ENCODE results near the gene DNAJC19.

DNAJC19 gene

GRCh38 chr3:180989291-180990163 lies at the start of gene DNAJC19:
Gene DNAJC19 (minus strand): TSS chr3:180989736. CDS start chr3:180989602, 134 bp downstream.
- intact Hi-C loops (cut with DNase I; ENCODE audit: low total_unique reads), result loop anchor here (5.0 kb wide), 1 partner anchor 77 kb away; the partner anchor contains the start of gene FXR1
- Histone ChIP-seq H3K9me3 (no peaks in the 10 kb centered on the region), H3K36me3 (peaks cover 7 to 20% (median 16%) of the 10 kb centered on the region in 3 donors), H3K4me3 (peak within 1 kb of the TSS; percentile 60 to 91), H3K27me3 (no peaks in the 10 kb centered on the region), H3K4me1 (peaks cover 0 to 27% (median 14%) of the 10 kb centered on the region in 4 donors), H3K27ac (peak within 1 kb of the TSS; percentile 73 to 95)
- TF ChIP-seq CTCF (IDR thresholded peaks at IDR 0.05), result no peak
- peak; percentile 94 to 97 for DNase-seq

GRCh38 chr3:181030948-181031347 lies 41.4 kb upstream of the DNAJC19 start:
- Histone ChIP-seq H3K27me3 (no peaks in the 10 kb centered on the region), H3K27ac (no peak overlapping the region), H3K4me1 (no peaks in the 10 kb centered on the region), H3K4me3 (no peak overlapping the region), H3K9me3 (no peaks in the 10 kb centered on the region), H3K36me3 (no peaks in the 10 kb centered on the region)
- intact Hi-C loops (cut with DNase I; ENCODE audit: low total_unique reads), result no loop called here
- TF ChIP-seq CTCF (IDR thresholded peaks at IDR 0.05), result no peak
- no peak for DNase-seq

GRCh38 chr3:181025204-181025603 lies 35.7 kb upstream of the DNAJC19 start:
- no peaks in the 10 kb centered on the region for H3K4me1 ChIP-seq
- intact Hi-C loops (cut with DNase I; ENCODE audit: low total_unique reads), result no loop called here
- no peaks in the 10 kb centered on the region for H3K27me3 ChIP-seq
- no peaks in the 10 kb centered on the region for H3K36me3 ChIP-seq
- H3K27ac ChIP-seq, result no peak overlapping the region
- peaks cover 0 to 11% (median 0%) of the 10 kb centered on the region in 3 donors for H3K9me3 ChIP-seq
- no peak overlapping the region for H3K4me3 ChIP-seq
- no peak for TF ChIP-seq CTCF (IDR thresholded peaks at IDR 0.05)
- no peak for DNase-seq

GRCh38 chr3:181017690-181018089 lies 28.2 kb upstream of the DNAJC19 start:
- intact Hi-C loops (cut with DNase I; ENCODE audit: low total_unique reads), result no loop called here
- no peak for DNase-seq
- Histone ChIP-seq H3K27me3 (no peaks in the 10 kb centered on the region), H3K4me1 (no peaks in the 10 kb centered on the region), H3K9me3 (no peaks in the 10 kb centered on the region), H3K27ac (no peak overlapping the region), H3K36me3 (no peaks in the 10 kb centered on the region), H3K4me3 (no peak overlapping the region)
- TF ChIP-seq CTCF (IDR thresholded peaks at IDR 0.05), result no peak

- Histone ChIP-seq H3K27me3 (no peaks in the 10 kb centered on the region), H3K36me3 (no peaks in the 10 kb centered on the region), H3K4me1 (no peaks in the 10 kb centered on the region), H3K27ac (no peak overlapping the region), H3K9me3 (no peaks in the 10 kb centered on the region), H3K4me3 (no peak overlapping the region)
- TF ChIP-seq CTCF (IDR thresholded peaks at IDR 0.05), result no peak
- intact Hi-C loops (cut with DNase I; ENCODE audit: low total_unique reads), result no loop called here
- DNase-seq, result no peak
Measured at GRCh38 chr3:181009225-181009624, 19.7 kb upstream of the DNAJC19 start.
